OCI-LY7 (cell line): ENCODE results near the gene ACER3.

Experiments used
- EZH2phosphoT487 ChIP-seq: fragments of 200-600 bp; sonication (generic); IDR thresholded peaks from 2 replicates; pipeline ENCODE4 v1.6.1; 2018; ENCODE audit warnings: low read depth, borderline replicate concordance, mild to moderate bottlenecking, mixed run types, antibody characterized with exemption, low read length, moderate library complexity, mixed read lengths
- TF ChIP-seq, protein P1 (sequence below): fragments of 200-600 bp; sonication (generic); conservative IDR thresholded peaks from 2 replicates; pipeline ENCODE4 v1.5.1; 2014; ENCODE audit warnings: mild to moderate bottlenecking, antibody characterized with exemption, low read length, moderate library complexity, mixed read lengths

DNA sequence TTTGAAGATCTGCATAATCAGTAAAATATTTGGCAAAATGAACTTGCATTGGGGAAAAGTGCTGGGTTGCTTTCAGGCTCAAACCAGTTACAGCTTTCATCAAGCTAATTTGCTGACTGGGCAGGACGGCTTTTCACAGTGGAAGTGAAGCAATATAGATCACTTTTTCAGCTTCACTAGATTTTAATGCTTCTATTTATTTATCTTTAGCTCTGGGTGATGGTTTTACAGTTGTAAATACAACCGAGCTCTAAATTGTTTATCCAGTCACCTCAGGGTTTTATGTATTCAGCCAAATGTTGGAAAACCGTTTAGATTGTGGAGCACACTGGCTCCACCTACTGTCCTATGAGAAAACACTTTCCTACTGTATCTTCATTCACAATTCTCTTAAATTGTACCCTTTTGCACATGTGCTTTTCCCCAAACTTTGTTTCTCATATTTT lies 58.2 kb downstream of the ACER3 start:
- TF ChIP-seq, protein P1, sequence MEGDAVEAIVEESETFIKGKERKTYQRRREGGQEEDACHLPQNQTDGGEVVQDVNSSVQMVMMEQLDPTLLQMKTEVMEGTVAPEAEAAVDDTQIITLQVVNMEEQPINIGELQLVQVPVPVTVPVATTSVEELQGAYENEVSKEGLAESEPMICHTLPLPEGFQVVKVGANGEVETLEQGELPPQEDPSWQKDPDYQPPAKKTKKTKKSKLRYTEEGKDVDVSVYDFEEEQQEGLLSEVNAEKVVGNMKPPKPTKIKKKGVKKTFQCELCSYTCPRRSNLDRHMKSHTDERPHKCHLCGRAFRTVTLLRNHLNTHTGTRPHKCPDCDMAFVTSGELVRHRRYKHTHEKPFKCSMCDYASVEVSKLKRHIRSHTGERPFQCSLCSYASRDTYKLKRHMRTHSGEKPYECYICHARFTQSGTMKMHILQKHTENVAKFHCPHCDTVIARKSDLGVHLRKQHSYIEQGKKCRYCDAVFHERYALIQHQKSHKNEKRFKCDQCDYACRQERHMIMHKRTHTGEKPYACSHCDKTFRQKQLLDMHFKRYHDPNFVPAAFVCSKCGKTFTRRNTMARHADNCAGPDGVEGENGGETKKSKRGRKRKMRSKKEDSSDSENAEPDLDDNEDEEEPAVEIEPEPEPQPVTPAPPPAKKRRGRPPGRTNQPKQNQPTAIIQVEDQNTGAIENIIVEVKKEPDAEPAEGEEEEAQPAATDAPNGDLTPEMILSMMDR, result peak; percentile 92
- no peak for TF ChIP-seq EZH2phosphoT487
